ENCODE measurements around the gene PHF13.
A peak's percentile ranks its signal among the peaks of the same experiment; 100 is the strongest.

The PHF13 gene

DNA sequence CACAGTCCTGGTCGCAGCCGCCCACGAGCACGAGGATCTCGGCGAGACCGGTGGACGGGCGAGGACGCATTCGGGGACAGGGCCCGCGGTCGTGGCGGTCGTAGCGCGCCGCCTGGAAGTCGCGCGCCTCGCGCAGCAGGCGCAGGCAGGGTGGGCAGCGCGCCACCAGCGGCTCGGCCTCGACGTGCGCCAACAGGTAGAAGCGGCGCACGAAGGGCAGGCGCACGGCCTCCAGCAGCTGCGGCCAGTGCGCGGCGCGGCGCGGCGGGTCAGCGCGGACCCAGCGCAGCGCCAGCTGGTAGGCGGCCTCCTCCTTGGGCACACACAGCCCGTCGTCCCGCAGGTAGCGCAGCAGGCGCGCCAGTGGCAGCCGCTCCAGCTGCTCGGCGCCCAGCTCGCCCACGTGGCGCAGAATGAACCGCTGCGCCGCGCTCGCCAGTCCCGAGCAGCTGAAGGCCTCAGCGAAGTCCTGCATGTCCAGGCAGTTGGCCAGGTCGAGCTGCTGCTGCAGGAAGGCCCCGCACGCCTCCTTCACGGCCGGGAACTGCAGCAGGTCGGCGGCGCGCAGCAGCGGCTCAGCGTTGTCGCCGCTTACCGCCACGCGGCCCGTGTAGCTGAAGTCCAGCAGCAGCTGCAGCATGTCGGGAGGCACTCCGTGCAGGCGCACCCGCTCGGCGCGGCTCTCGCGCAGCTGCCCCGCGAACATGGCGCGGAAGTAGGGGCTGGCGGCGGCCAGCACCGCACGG, 11.4 kb upstream of the PHF13 start:
- peak overlapping the region; percentile 94 for H3K27ac ChIP-seq
- peak overlapping the region; percentile 98 to 100 for H3K4me3 ChIP-seq (ENCODE audit: low read depth in 1 of 2, low read length in 1 of 2)
- H3K27me3 ChIP-seq, result no peaks in the 10 kb centered on the region
- peaks cover 21% of the 10 kb centered on the region for H3K36me3 ChIP-seq
- TF ChIP-seq, protein P1, sequence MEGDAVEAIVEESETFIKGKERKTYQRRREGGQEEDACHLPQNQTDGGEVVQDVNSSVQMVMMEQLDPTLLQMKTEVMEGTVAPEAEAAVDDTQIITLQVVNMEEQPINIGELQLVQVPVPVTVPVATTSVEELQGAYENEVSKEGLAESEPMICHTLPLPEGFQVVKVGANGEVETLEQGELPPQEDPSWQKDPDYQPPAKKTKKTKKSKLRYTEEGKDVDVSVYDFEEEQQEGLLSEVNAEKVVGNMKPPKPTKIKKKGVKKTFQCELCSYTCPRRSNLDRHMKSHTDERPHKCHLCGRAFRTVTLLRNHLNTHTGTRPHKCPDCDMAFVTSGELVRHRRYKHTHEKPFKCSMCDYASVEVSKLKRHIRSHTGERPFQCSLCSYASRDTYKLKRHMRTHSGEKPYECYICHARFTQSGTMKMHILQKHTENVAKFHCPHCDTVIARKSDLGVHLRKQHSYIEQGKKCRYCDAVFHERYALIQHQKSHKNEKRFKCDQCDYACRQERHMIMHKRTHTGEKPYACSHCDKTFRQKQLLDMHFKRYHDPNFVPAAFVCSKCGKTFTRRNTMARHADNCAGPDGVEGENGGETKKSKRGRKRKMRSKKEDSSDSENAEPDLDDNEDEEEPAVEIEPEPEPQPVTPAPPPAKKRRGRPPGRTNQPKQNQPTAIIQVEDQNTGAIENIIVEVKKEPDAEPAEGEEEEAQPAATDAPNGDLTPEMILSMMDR (IDR thresholded peaks at IDR 0.05), result no peak
- no peaks in the 10 kb centered on the region for H3K9me3 ChIP-seq
- peaks cover 34 to 56% of the 10 kb centered on the region in 2 experiments for H3K4me1 ChIP-seq (ENCODE audit: control insufficient read depth in 1 of 2, insufficient read depth in 1 of 2, low read depth in 1 of 2, low read length in 1 of 2)

DNA sequence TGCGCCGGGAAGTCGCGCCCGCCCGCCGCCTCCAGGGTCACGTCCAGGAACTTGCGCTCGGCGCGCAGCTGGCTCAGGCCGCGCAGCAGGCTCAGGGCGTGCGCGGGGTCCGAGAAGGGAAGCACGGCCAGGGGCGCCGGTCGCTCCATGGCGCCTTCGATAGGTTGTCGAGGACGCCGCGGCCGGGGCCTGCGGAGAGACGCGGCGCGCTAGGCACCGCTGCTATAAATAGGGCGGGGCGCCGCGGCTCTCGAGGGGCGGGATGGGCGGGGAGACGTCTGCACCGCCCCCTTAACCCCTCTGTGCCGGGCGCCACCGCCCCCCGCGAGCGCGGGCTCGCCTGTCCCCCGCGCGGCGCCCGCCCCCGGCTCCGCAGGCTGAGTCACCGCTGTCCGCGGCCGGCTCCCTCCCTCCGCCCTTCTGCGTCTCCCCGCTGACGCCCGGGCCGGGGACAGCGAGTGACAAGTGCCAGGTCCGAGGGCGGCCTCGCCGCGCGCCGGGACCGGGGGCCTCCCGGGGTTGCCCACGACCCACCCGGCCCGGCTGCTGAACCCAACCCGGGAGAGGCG, 10.8 kb upstream of the PHF13 start, which contains the start of gene KLHL21:
Gene KLHL21 (minus strand): TSS at position 201 of the 569 bp plus-strand sequence. CDS start 52 bp downstream, at position 149.
- peaks cover 15% of the 10 kb centered on the region for H3K36me3 ChIP-seq
- H3K27me3 ChIP-seq, result no peaks in the 10 kb centered on the region
- H3K27ac ChIP-seq, result peak within 1 kb of the TSS; percentile 94
- peak within 1 kb of the TSS; percentile 98 to 100 for H3K4me3 ChIP-seq (ENCODE audit: low read depth in 1 of 2, low read length in 1 of 2)
- H3K4me1 ChIP-seq (ENCODE audit: control insufficient read depth in 1 of 2, insufficient read depth in 1 of 2, low read depth in 1 of 2, low read length in 1 of 2), result peaks cover 28 to 50% of the 10 kb centered on the region in 2 experiments
- H3K9me3 ChIP-seq, result no peaks in the 10 kb centered on the region
- TF ChIP-seq, protein P1 (IDR thresholded peaks at IDR 0.05), result peak; percentile 29

DNA sequence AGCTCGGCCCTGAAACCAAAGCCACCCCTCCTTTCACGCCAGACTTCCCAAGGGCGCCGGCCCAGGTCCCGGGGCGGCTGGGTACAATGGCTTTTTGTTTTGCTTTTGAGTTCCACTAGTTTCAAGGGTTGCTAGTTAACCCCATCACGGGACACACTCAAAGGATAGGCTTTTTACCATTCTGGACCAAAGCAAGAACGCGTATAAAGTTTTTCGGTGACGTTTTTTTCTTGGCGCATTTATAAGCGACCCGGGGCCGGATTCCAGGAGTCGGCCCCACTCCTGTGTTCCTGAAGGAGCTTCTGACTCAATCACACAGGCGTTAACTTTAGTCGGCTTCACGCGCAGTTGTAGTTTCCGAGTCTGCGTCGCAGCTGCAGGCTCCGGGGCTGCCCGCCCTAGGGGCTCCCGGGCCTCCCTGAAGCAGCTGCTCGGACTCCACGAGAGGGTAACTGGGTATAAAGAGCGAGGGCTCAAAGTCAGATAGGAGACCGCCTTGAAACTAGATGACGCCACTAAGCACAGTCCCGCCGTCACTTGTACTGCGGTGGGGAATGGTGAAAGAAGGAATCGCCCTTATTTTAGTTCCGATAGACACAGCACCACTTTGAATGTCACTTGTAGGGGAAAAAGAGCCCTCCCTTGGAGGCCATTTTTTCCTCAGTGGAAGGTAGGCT, 10.2 kb upstream of the PHF13 start:
- peaks cover 9% of the 10 kb centered on the region for H3K36me3 ChIP-seq
- H3K27ac ChIP-seq, result peak overlapping the region; percentile 94
- TF ChIP-seq, protein P1 (IDR thresholded peaks at IDR 0.05), result no peak
- H3K9me3 ChIP-seq, result no peaks in the 10 kb centered on the region
- no peaks in the 10 kb centered on the region for H3K27me3 ChIP-seq
- peaks cover 21 to 44% of the 10 kb centered on the region in 2 experiments for H3K4me1 ChIP-seq (ENCODE audit: control insufficient read depth in 1 of 2, insufficient read depth in 1 of 2, low read depth in 1 of 2, low read length in 1 of 2)
- peak overlapping the region; percentile 98 to 100 for H3K4me3 ChIP-seq (ENCODE audit: low read depth in 1 of 2, low read length in 1 of 2)

DNA sequence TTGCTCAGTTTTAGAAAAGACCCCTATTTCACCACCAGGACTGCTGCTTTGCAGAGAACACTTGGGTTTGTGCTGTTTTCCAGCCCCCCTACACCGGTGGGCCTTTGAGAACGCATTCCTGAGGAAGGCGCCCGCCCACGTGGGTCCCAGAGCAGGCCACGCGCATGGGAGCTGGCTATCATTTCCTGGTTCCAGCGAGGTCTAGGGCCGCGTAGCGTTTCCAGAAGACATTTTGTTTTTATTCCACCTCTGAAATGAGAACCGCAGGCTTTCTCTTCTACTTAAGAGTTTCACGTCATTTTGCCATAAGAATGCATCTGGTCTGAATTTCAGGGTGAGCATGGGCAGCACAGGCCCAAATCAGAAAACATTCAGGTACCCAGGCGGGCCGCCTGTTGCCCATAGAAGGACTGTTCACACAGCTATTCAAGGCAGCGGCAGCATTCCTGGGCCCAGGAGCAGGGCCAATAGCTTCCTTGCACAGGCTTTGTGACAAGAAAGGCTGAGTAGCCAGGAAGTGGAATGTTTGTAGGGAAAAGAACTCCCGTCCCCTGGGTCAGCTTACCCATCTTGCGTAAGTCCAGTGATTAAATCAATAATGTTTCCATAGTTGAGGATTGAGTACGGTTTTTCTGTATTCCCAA, 9.5 kb upstream of the PHF13 start:
- H3K9me3 ChIP-seq, result no peaks in the 10 kb centered on the region
- H3K4me3 ChIP-seq (ENCODE audit: low read depth in 1 of 2, low read length in 1 of 2), result peak overlapping the region; percentile 98 to 100
- peak overlapping the region; percentile 94 for H3K27ac ChIP-seq
- TF ChIP-seq, protein P1 (IDR thresholded peaks at IDR 0.05), result no peak
- H3K27me3 ChIP-seq, result no peaks in the 10 kb centered on the region
- H3K36me3 ChIP-seq, result peaks cover 2% of the 10 kb centered on the region
- H3K4me1 ChIP-seq (ENCODE audit: control insufficient read depth in 1 of 2, insufficient read depth in 1 of 2, low read depth in 1 of 2, low read length in 1 of 2), result peaks cover 16 to 38% of the 10 kb centered on the region in 2 experiments

DNA sequence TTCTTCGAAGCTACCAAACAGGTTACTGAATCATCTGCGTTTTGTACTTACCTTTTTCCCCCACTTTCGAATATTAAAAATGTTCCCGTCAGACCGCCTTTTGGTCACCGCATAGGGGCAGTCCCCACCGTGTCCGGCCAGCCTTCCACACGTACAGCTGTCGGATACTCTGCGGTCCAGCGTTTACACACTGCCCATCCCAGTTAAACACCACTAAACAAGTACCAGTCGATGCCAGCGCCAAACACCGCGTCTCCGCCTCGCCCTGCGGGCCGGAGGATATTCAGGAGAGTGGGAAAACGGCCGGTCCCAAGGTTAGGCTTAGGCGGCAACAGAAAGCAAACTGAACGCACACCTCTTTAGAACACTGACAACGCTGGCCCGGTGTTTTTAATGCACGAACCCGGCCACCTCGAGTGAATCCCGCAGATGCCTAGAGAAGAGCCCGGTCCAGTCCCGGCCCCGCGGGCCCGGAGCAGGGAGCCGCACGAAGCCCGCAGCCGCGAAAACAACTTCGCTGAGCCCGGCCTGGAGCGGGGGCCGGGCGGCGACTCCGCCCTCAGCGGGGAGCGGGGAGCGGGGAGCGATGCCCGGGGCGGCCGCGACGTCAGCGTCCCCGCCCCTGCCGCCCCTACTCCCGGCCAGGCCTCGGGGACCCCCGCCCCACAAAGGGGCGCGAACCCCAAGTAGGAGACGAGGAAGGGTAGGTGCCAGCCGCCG, 730 bp upstream of the PHF13 start:
- Histone ChIP-seq H3K36me3 (no peaks in the 10 kb centered on the region), H3K27ac (peak overlapping the region; percentile 94), H3K9me3 (no peaks in the 10 kb centered on the region), H3K4me3 (ENCODE audit: low read depth in 1 of 2, low read length in 1 of 2) (peak overlapping the region; percentile 78 to 97), H3K4me1 (ENCODE audit: control insufficient read depth in 1 of 2, insufficient read depth in 1 of 2, low read depth in 1 of 2, low read length in 1 of 2) (peaks cover 17 to 22% of the 10 kb centered on the region in 2 experiments), H3K27me3 (peaks cover 21% of the 10 kb centered on the region)
- TF ChIP-seq, protein P1 (IDR thresholded peaks at IDR 0.05), result no peak

All from neutrophil (primary cell).